H9 (cell line): Measurements from ENCODE around the gene PSAPL1. TPM values are rescaled to one million over a fixed set of nuclear protein-coding genes. Genes with fewer than 3 reads are reported as not detected.

Source experiments
- DNase-seq: peaks from one replicate; pipeline ENCODE4 v3.0.0-alpha.2; 2017
- H2AFZ ChIP-seq: one replicate; pipeline ENCODE4 v1.6.1; 2013; ENCODE audit warnings: mild to moderate bottlenecking, low read length, control low read depth, moderate library complexity
- H2AK5ac ChIP-seq: 2 replicates; pipeline ENCODE4 v1.6.1; 2013; ENCODE audit warnings: low read length, control low read depth, mixed read lengths; ENCODE audit not compliant: insufficient read length
- H2BK120ac ChIP-seq: one replicate; pipeline ENCODE4 v1.6.1; 2013; ENCODE audit warnings: low read depth, mild to moderate bottlenecking, low read length, control low read depth, inconsistent platforms; ENCODE audit not compliant: poor library complexity, severe bottlenecking
- H2BK12ac ChIP-seq: 2 replicates; pipeline ENCODE4 v1.6.1; 2013; ENCODE audit warnings: low read length, control low read depth, mixed read lengths, low read depth; ENCODE audit not compliant: insufficient read length
- H2BK15ac ChIP-seq: 2 replicates; pipeline ENCODE4 v1.6.1; 2013; ENCODE audit warnings: low read depth, low read length, control low read depth
- H2BK20ac ChIP-seq: one replicate; pipeline ENCODE4 v1.6.1; 2013; ENCODE audit warnings: low read depth, mild to moderate bottlenecking, low read length, control low read depth, inconsistent platforms; ENCODE audit not compliant: poor library complexity, severe bottlenecking
- H2BK5ac ChIP-seq: 2 replicates; pipeline ENCODE4 v1.6.1; 2013; ENCODE audit warnings: low read length, control low read depth, mixed read lengths; ENCODE audit not compliant: insufficient read length
- H3K14ac ChIP-seq: 2 replicates; pipeline ENCODE4 v1.6.1; 2013; ENCODE audit warnings: low read length, control low read depth; ENCODE audit not compliant: insufficient read depth
- H3K18ac ChIP-seq: 2 replicates; pipeline ENCODE4 v1.6.1; 2013; ENCODE audit warnings: low read depth, mild to moderate bottlenecking, mixed read lengths, low read length, control low read depth; ENCODE audit not compliant: insufficient read length
- H3K23ac ChIP-seq: 2 replicates; pipeline ENCODE4 v1.6.1; 2013; ENCODE audit warnings: low read length, control low read depth, mixed read lengths, low read depth; ENCODE audit not compliant: insufficient read length
- H3K23me2 ChIP-seq: 2 replicates; pipeline ENCODE4 v1.6.1; 2013; ENCODE audit warnings: low read depth, mild to moderate bottlenecking, mixed read lengths, low read length, control low read depth; ENCODE audit not compliant: insufficient read length, poor library complexity, severe bottlenecking
- H3K27ac ChIP-seq: 2 replicates; pipeline ENCODE4 v1.5.1; 2013; ENCODE audit warnings: low read length, control low read depth, mixed read lengths, low read depth; ENCODE audit not compliant: insufficient read length
- H3K27me3 ChIP-seq: 2 replicates; pipeline ENCODE4 v1.6.1; 2013; ENCODE audit warnings: low read length, control low read depth, inconsistent platforms; ENCODE audit not compliant: insufficient read depth
- H3K4ac ChIP-seq: 2 replicates; pipeline ENCODE4 v1.6.1; 2013; ENCODE audit warnings: low read depth, mild to moderate bottlenecking, control low read depth, inconsistent platforms, low read length, moderate library complexity
- H3K4me1 ChIP-seq: 2 replicates; pipeline ENCODE4 v1.6.1; 2013; ENCODE audit warnings: low read length, control low read depth, inconsistent platforms; ENCODE audit not compliant: insufficient read depth
- H3K4me2 ChIP-seq: 2 replicates; pipeline ENCODE4 v1.6.1; 2013; ENCODE audit warnings: low read length, control low read depth, mixed read lengths; ENCODE audit not compliant: insufficient read length, insufficient read depth
- H3K56ac ChIP-seq: 2 replicates; pipeline ENCODE4 v1.6.1; 2013; ENCODE audit warnings: low read depth, mild to moderate bottlenecking, mixed read lengths, low read length, control low read depth; ENCODE audit not compliant: insufficient read length
- H3K79me1 ChIP-seq: 2 replicates; pipeline ENCODE4 v1.6.1; 2013; ENCODE audit warnings: low read depth, mild to moderate bottlenecking, moderate library complexity, low read length, control low read depth, inconsistent platforms; ENCODE audit not compliant: insufficient read depth, poor library complexity, severe bottlenecking
- H3K79me2 ChIP-seq: 2 replicates; pipeline ENCODE4 v1.6.1; 2013; ENCODE audit warnings: low read length, control low read depth, inconsistent platforms; ENCODE audit not compliant: insufficient read depth
- H3K9ac ChIP-seq: 2 replicates; pipeline ENCODE4 v1.6.1; 2013; ENCODE audit warnings: low read length, control low read depth, mixed read lengths; ENCODE audit not compliant: insufficient read length; ENCODE audit errors: extremely low read depth
- H3K9me3 ChIP-seq: one replicate; pipeline ENCODE4 v1.6.1; 2013; ENCODE audit warnings: low read depth, low read length, inconsistent platforms; ENCODE audit not compliant: control insufficient read depth
- H3T11ph ChIP-seq: one replicate; pipeline ENCODE4 v1.6.1; 2013; ENCODE audit warnings: mild to moderate bottlenecking, low read length, control low read depth, inconsistent platforms
- H4K20me1 ChIP-seq: one replicate; pipeline ENCODE4 v1.6.1; 2013; ENCODE audit not compliant: control insufficient read depth, insufficient read length, insufficient read depth
- H4K5ac ChIP-seq: 2 replicates; pipeline ENCODE4 v1.6.1; 2013; ENCODE audit warnings: low read depth, mild to moderate bottlenecking, mixed read lengths, low read length, control low read depth; ENCODE audit not compliant: insufficient read length
- H4K8ac ChIP-seq: replicated peaks from 2 replicates; pipeline ENCODE4 v1.6.1; 2013; ENCODE audit warnings: low read length, control low read depth, mixed read lengths, low read depth; ENCODE audit not compliant: insufficient read length
- H4K91ac ChIP-seq: 2 replicates; pipeline ENCODE4 v1.6.1; 2013; ENCODE audit warnings: low read depth, mild to moderate bottlenecking, moderate library complexity, mixed read lengths, low read length, control low read depth; ENCODE audit not compliant: insufficient read length
- H3K27ac Mint-ChIP-seq, 3 experiments: 2 replicates in 2 of 3; 3 replicates in 1 of 3; pipeline ENCODE4 v1.8.0; 2020 to 2021; ENCODE audit warnings: mixed read lengths in 3 of 3, mild to moderate bottlenecking in 1 of 3, moderate library complexity in 1 of 3
- H3K27me3 Mint-ChIP-seq: 2 replicates; pipeline ENCODE4 v1.8.0; 2021; ENCODE audit warnings: low read depth, mild to moderate bottlenecking, moderate library complexity, mixed read lengths
- H3K36me3 Mint-ChIP-seq, 3 experiments: 2 replicates in 2 of 3; 3 replicates in 1 of 3; pipeline ENCODE4 v1.8.0; 2020 to 2021; ENCODE audit warnings: low read depth in 3 of 3, mixed read lengths in 3 of 3; ENCODE audit not compliant: insufficient read depth in 1 of 3
- H3K4me1 Mint-ChIP-seq, 2 experiments: 2 replicates each; pipeline ENCODE4 v1.8.0; 2020; ENCODE audit warnings: mixed read lengths in 2 of 2
- H3K4me3 Mint-ChIP-seq, 2 experiments: 2 replicates in 1 of 2; 3 replicates in 1 of 2; pipeline ENCODE4 v1.8.0; 2020 to 2021; ENCODE audit warnings: mild to moderate bottlenecking in 2 of 2, mixed read lengths in 2 of 2, moderate library complexity in 1 of 2
- H3K9me3 Mint-ChIP-seq, 2 experiments: 2 replicates in 1 of 2; 3 replicates in 1 of 2; pipeline ENCODE4 v1.8.0; 2020; ENCODE audit warnings: mild to moderate bottlenecking in 2 of 2, mixed read lengths in 2 of 2, moderate library complexity in 1 of 2
- CTCF ChIP-seq: fragments of 200-600 bp; sonication (generic); conservative IDR thresholded peaks from 3 replicates; pipeline ENCODE4 v1.8.0; 2021; ENCODE audit warnings: antibody characterized with exemption, mild to moderate bottlenecking
- WGBS: extraction: QIAGEN DNeasy Blood & Tissue Kit; methylation state at CpG from one replicate; pipeline ENCODE4 v1.1.7; 2013; ENCODE audit warnings: missing lambda C conversion rate, low lambda C conversion rate, mixed read lengths; ENCODE audit not compliant: insufficient read length; ENCODE audit errors: extremely low coverage; 5-methylcytosine and 5-hydroxymethylcytosine counted together
- total RNA-seq: library from RNA; stranded (reverse); gene quantifications from 2 replicates; pipeline ENCODE4 v1.2.1, GENCODE V29; 2021

Gene PSAPL1
- total RNA-seq, 1 experiment from 2014 or later = 0.04 TPM

GRCh38 chr4:7444314-7444713 is 9.6 kb upstream of the PSAPL1 start:
- no peak overlapping the region for H2BK20ac ChIP-seq
- DNase-seq = no peak

More at GRCh38 chr4:7444314-7444713, 9.6 kb upstream of the PSAPL1 start:
- H3K27me3 Mint-ChIP-seq = peaks cover 13% of the 10 kb centered on the region
- H3T11ph ChIP-seq = no peak overlapping the region
- H3K56ac ChIP-seq = no peak overlapping the region
- no peak for TF ChIP-seq CTCF
- H3K23me2 ChIP-seq = peaks cover 4% of the 10 kb centered on the region
- no CpG with 5 or more reads among the region's 3 CpGs for WGBS
- H3K18ac ChIP-seq = no peak overlapping the region
- no peak overlapping the region for H3K23ac ChIP-seq
- H3K27ac Mint-ChIP-seq = peak overlapping the region in 1 of 3 experiments; percentile 21; a peak in 2 of 7 replicates
- no peak overlapping the region for H3K4ac ChIP-seq
- peaks cover 15 to 40% of the 10 kb centered on the region in 2 experiments for H3K4me1 Mint-ChIP-seq
- H2BK120ac ChIP-seq = no peak overlapping the region
- H2BK5ac ChIP-seq = no peak overlapping the region
- H3K9me3 Mint-ChIP-seq = peaks cover 2% of the 10 kb centered on the region in 2 experiments
- no peak overlapping the region for H2AK5ac ChIP-seq
- no peak overlapping the region for H4K8ac ChIP-seq
- no peak overlapping the region for H2BK15ac ChIP-seq
- no peaks in the 10 kb centered on the region for H3K79me2 ChIP-seq
- peaks cover 0 to 3% (median 2%) of the 10 kb centered on the region in 3 experiments; a peak in 3 of 7 replicates for H3K36me3 Mint-ChIP-seq
- no peak overlapping the region for H2AFZ ChIP-seq
- no peak overlapping the region for H4K5ac ChIP-seq
- no peak overlapping the region for H3K4me2 ChIP-seq
- H4K91ac ChIP-seq = no peak overlapping the region
- H2BK12ac ChIP-seq = no peak overlapping the region
- H3K9me3 ChIP-seq = no peaks in the 10 kb centered on the region
- H3K4me1 ChIP-seq = no peaks in the 10 kb centered on the region; the same call in 1 of the 2 replicates
- no peak overlapping the region for H3K9ac ChIP-seq
- no peaks in the 10 kb centered on the region for H3K79me1 ChIP-seq
- no peak overlapping the region for H3K14ac ChIP-seq
- no peaks in the 10 kb centered on the region for H4K20me1 ChIP-seq
- H3K4me3 Mint-ChIP-seq = no peak overlapping the region
- no peaks in the 10 kb centered on the region for H3K27me3 ChIP-seq
- H3K27ac ChIP-seq = no peak overlapping the region
